ENCODE data around the gene IFI30.

Gene IFI30

DNA sequence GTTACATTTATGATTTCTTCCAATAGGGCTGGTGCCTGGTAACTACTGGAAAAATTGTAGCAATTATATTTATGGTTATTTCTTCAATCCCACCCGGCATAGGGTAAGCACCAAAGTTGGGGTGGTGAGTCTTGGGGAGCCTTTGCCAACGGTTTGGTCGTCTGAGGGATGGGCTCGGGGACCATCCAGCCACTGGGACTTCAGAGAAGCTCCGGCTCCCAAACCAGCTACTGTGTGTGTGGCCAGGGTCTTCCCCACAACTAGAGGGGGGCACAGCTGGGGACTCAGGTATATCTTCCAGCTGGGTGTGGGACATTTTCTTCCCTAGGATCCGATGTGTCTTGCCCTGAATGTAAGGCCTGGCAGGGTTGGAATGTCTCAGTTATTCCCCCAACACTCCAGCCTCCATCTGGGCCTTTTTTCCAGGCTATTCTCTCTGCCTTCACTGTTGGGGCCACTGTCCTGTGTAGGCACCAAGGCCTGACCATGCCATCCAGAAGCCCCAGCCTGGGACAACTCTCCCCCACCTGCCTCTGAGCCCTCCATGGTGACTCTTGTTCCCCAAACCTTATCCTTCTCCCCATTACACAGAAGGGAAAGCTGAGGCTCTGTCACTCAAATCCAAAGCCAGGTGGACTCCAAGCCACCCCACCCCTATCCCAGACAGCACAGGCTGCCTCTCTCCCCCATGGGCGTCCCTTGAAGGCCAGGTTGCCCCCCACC, 1.1 kb upstream of the IFI30 start:
- TF ChIP-seq GATA2 (IDR thresholded peaks at IDR 0.05; ENCODE audit: low read depth, low read length) (no peak), GATA3 (IDR thresholded peaks at IDR 0.05; ENCODE audit: low read depth, low read length) (no peak)

DNA sequence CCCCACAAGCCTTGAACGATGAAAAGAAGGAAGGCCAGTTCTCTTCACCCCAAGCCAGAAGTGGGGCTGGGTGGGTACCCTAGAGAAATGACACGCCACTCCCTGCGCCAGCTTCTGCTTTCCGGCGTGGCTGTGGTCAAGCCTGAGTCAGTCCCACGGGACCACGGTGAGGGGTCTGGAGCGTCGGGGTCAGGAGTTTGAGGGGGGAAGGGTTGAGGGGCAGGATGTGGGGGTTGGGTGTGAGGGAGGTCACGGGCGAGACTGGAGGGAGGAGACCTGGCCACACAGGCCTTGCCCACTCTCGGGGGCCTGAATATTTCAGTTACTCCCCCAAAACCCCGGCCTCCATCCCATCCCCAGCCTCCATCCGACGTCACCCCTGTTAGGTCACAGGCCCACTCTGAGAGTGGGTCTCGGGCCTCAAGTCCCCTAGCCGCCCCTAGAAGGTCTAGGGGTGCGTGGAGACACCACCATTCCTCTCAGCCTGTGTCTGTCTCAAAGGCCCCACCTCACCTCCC, 500 bp upstream of the IFI30 start:
- no peak for TF ChIP-seq GATA2 (IDR thresholded peaks at IDR 0.05; ENCODE audit: low read depth, low read length)
- TF ChIP-seq GATA3 (IDR thresholded peaks at IDR 0.05; ENCODE audit: low read depth, low read length): no peak

DNA sequence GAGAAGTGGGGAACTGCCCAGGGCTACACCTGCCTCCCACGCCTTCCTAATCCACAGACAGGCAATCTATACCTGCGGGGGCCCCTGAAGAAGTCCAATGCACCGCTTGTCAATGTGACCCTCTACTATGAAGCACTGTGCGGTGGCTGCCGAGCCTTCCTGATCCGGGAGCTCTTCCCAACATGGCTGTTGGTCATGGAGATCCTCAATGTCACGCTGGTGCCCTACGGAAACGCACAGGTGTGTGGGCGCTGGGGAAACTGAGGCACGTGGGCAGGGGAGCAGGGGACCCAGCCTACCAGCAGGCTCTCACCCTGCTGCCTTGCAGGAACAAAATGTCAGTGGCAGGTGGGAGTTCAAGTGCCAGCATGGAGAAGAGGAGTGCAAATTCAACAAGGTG, 1.4 kb downstream of the IFI30 start:
- TF ChIP-seq GATA2 (IDR thresholded peaks at IDR 0.05; ENCODE audit: low read depth, low read length) (no peak), GATA3 (IDR thresholded peaks at IDR 0.05; ENCODE audit: low read depth, low read length) (no peak)

DNA sequence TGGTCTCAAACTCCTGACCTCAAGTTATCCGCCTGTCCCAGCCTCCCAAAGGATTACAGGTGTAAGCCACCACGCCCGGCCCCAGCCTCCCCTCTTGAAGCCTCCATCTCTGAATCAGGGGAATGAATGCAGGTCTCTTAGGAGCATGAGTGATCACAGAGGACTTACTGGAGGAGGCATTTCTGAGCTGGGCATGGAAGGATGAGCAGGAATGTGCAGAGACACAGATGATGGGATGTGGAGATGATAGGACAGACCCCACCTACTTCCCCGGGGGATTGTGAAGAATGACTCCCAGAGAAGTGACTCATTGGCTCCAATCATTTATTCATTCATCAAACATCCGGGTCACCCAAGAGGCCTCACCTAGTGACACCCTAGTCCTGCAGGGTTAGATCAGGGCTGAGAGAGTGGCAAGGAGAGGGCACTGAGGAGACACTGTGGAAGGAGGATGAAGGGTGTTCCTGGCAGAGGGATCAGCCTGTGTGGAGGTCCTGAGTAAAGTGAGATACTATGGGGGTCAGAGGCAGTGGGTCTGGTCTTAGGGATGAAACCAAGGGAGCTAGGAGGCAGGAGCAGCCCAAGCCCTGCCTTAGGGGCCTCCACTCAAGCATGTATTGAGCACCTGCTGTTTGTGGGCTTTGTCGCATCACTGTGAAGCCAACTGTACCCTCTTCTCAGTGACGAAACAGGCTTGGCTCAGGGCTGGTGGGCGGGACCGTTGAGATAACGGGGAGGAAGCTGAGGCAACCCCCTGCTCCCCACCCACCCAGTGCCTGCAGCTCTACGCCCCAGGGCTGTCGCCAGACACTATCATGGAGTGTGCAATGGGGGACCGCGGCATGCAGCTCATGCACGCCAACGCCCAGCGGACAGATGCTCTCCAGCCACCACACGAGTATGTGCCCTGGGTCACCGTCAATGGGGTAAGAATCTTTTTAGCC, 3.0 kb downstream of the IFI30 start:
- TF ChIP-seq GATA3 (IDR thresholded peaks at IDR 0.05; ENCODE audit: low read depth, low read length) (no peak), GATA2 (IDR thresholded peaks at IDR 0.05; ENCODE audit: low read depth, low read length) (no peak)

DNA sequence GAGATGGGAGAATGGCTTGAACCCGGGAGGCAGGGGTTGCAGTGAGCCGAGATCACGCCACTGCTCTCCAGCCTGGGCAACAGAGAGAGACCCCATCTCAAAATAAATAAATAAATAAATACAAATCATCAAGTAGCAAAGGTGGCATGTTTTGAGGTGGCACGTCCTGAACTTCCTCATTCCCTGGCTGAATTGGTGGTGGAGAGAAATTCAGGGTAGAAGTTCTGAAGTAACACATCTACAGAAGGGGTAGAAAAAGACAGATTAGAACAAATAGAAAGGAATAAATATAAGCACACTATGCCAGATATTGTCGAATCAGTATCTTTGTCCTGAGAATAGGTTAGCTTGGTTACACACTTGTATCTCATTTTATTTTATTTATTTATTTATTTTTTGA, 6.3 kb downstream of the IFI30 start:
- TF ChIP-seq GATA2 (IDR thresholded peaks at IDR 0.05; ENCODE audit: low read depth, low read length) (no peak), GATA3 (IDR thresholded peaks at IDR 0.05; ENCODE audit: low read depth, low read length) (no peak)

DNA sequence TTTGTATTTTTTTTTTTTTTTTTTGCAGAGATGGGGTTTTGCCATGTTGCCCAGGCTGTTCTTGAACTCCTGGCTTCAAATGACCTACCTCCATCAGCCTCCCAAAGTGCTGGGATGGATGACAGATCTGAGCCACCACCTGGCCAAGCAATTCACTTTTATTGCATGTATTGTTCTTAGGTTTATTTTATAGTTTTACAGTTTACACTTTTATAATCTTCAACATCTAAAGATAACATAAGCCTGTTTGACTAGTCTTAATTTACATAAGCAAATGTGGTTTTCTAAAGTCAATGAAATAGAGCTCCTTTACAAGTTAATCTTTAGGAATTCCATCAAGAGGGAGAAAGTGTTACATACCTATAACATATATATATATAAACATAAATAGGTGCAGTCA, 9.9 kb downstream of the IFI30 start:
- TF ChIP-seq GATA2 (IDR thresholded peaks at IDR 0.05; ENCODE audit: low read depth, low read length) (no peak), GATA3 (IDR thresholded peaks at IDR 0.05; ENCODE audit: low read depth, low read length) (no peak)

DNA sequence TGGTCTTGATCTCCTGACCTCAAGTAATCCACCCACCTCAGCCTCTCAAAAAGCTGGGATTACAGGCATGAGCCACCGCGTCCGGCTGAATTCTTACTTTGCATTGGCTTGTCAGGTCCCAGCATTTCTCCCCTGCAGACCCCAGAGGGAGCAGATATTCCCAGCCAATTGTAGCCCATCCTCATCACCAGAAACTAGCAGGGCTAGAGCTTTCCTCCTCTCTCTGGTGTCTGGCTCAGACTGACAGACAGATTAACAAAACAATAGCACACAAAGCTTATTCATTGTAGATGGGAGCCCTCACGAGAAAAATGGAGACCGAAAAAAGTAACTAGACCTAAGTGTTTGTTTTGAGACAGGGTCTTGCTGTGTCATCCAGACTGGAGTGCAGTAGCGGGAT, 11.9 kb downstream of the IFI30 start:
- TF ChIP-seq GATA2 (IDR thresholded peaks at IDR 0.05; ENCODE audit: low read depth, low read length) (no peak), GATA3 (IDR thresholded peaks at IDR 0.05; ENCODE audit: low read depth, low read length) (no peak)

DNA sequence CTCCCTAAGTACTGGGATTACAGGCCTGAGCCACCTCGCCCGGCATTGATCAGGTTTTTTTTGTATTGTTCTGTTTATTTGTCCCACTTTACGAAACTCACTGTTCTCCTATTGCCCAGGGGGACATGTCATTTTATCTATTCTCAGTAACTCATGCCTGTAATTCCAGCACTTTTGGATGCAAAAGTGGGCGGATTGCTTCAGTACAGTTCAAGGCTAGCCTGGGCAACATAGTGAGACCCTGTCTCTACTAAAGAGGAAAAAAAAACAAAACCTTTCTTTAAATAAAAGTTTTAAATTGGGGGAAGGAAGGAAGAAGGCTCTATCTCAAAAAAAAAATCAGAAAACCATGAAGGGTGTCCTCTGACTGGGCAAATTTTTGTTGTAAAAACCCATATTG, 16.7 kb downstream of the IFI30 start:
- no peak for TF ChIP-seq GATA3 (IDR thresholded peaks at IDR 0.05; ENCODE audit: low read depth, low read length)
- no peak for TF ChIP-seq GATA2 (IDR thresholded peaks at IDR 0.05; ENCODE audit: low read depth, low read length)

DNA sequence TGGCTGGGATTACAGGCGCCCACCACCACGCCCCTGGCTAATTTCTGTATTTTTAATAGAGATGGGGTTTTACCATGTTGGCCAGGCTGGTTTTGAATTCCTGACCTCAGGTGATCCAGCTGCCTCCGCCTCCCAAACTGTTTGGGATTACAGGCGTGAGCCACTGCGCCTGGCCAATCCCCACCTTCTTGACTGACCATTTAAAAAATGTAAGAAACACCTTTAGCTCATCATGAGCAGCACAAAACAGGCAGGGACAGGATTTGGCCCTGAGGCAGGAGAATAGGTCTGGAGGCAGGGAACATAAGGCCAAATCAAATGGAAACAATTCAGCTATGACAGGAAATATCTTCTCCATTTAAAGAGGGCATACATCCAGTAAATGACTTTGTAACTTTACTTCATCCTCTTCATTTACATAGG, 18.0 kb downstream of the IFI30 start:
- TF ChIP-seq GATA2 (IDR thresholded peaks at IDR 0.05; ENCODE audit: low read depth, low read length): no peak

DNA sequence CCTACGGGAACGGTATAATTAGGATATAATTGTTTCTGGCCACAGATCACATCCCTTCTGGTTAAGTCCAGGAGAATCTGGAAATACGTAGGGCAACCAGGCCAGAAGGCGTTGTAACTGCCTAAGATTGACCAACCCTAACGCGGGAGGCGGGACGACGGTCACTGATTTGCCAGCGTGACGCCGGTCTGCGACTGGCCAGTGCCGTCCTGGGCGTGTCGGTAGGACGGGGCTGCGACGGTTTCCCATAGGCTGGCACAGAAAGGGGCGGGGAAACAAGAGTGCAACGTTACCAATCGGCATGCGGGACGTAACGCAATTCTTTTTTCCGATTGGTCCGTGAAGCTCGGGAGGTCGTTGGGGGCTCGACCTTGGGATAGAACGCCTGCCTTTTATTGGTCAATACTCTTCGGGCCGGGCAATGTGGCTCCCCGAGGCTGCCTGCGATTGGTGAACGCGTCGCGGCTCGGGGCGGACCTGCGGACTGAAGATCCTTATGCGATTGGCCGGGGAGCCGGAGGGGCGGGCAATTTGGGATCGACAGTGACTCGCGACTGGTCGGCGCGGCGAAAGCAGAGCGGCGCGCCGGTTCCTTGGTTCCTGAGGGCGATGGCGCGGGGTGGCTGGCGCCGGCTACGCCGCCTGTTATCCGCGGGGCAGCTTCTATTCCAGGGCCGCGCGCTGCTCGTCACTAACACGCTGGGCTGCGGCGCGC, 19.2 kb downstream of the IFI30 start, which contains the start of gene MPV17L2:
MPV17L2 (plus strand) TSS at position 546 of the 715 bp plus-strand sequence; CDS start at position 610, 64 bp downstream.
- TF ChIP-seq GATA2 (IDR thresholded peaks at IDR 0.05; ENCODE audit: low read depth, low read length) (no peak), GATA3 (IDR thresholded peaks at IDR 0.05; ENCODE audit: low read depth, low read length) (no peak)

DNA sequence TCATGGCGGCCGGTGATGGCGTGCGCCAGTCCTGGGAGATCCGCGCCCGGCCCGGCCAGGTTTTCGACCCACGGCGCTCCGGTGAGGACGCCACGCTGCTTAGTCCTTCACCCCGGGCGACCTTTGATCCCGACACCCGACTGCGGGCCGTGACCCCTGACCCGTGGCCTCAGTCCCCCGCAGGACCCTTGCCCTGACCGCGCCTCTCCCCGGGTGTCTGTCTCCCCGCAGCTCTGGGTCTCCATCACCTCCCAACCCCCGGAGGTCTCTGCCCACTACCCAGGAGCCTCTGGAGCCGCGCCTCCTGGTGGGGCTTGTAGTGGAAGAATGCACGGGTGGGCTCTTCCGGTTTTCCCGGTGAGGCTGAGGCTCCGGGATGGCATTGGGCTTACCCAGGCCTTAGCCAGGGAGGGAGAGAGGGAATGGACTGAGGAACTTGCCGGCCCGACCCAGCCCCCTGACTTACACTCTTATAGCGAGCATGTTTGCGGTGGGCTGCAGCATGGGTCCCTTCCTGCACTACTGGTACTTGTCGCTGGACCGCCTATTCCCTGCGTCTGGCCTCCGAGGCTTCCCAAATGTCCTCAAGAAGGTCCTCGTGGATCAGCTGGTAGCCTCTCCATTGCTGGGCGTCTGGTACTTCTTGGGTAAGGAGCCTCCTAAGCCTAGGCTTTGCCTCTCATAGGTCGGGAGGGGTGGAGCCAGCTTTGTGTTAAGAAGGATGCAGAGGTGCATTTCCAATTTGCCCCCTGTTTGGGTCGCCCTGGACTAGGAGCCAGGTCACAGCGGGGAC, 20.0 kb downstream of the IFI30 start:
- TF ChIP-seq GATA2 (IDR thresholded peaks at IDR 0.05; ENCODE audit: low read depth, low read length): no peak
- TF ChIP-seq GATA3 (IDR thresholded peaks at IDR 0.05; ENCODE audit: low read depth, low read length): no peak

DNA sequence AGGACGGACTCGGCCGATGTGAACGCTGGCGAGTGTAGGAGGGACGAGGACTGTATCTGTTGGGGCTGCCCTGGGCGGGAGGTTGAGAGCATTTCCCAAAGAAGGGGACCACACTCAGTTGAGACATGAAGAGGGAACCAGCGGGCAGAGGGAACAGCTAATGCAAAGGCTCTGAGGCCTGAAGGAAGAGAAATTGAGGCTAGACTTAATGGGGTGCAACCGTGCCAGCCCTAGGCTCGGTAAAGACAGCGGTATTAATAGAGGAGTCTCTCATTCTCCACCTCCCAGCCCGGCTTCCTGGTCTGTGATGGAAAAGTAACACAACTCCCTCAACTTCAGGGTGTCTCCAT, 20.5 kb downstream of the IFI30 start:
- no peak for TF ChIP-seq GATA3 (IDR thresholded peaks at IDR 0.05; ENCODE audit: low read depth, low read length)
- TF ChIP-seq GATA2 (IDR thresholded peaks at IDR 0.05; ENCODE audit: low read depth, low read length): no peak

DNA sequence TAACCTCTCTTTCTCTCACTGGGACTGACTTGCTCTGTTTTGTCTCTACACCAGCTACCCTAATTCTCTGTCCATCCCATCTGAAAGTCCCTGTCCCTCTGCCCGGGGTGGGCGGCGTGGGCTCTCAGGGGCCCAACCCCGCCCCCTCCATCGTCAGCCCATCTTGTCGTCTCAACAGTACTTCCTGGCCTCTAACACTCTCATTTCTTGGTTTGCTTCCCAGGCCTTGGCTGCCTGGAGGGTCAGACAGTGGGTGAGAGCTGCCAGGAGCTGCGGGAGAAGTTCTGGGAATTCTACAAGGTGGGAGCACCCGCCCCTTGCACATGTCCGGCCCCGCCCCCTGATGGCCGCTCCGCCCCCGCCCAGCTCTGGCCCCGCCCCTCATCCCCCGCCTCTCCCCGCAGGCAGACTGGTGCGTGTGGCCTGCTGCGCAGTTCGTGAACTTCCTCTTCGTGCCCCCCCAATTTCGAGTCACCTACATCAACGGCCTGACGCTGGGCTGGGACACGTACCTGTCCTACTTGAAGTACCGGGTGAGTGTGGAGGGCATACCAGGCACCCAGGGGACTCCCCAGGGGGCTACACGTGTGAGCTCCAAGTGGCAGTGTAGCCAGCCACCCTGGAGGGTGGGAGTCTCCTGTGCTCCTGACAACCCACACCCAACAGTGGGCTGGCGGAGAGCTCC, 21.1 kb downstream of the IFI30 start:
- no peak for TF ChIP-seq GATA3 (IDR thresholded peaks at IDR 0.05; ENCODE audit: low read depth, low read length)
- no peak for TF ChIP-seq GATA2 (IDR thresholded peaks at IDR 0.05; ENCODE audit: low read depth, low read length)

All from SH-SY5Y (cell line).